ENCODE measurements around the gene SELENOV.

DNA sequence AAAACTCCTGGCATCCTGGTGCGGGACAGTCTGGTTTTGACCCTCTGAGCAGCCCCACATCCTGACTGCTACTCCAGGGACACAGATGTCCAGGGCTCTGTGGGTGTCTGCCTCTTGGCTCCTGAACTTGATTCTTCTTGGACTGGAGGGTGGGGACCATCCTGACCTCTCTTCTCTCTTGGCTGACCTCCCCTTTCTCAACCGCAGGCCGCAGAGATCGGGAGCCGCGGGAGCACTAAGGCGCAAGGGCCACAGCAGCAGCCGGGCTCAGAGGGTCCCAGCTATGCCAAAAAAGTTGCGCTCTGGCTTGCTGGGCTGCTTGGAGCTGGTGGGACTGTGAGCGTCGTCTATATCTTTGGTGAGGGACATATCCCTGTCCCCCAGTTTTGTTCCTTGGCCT lies 33.3 kb upstream of the SELENOV start:
- TF ChIP-seq EZH2phosphoT487 (IDR thresholded peaks at IDR 0.05; ENCODE audit: insufficient read depth, low read depth) (no peak), EZH2 (IDR thresholded peaks at IDR 0.05; ENCODE audit: insufficient read depth, poor library complexity, severe bottlenecking) (no peak)

Data from GM23248 (cell line).